IMR-90 (cell line): ENCODE measurements around the gene MSMO1. TPM values are rescaled to one million over a fixed set of nuclear protein-coding genes. Genes with fewer than 3 reads are reported as not detected.
A peak's percentile ranks its signal among the peaks of the same experiment; 100 is the strongest.

Source experiments
- ATAC-seq: fragments of 200-7000 bp; cut with Tn5 transposase; 2 replicates; pipeline ENCODE4 v1.9.1; 2020; ENCODE audit warnings: low read depth, mild to moderate bottlenecking, moderate library complexity
- BruUV-seq: library from RNA; stranded (reverse); fragments of 400-500 nt; replicated peaks from 2 replicates; lab custom pipeline; 2021; lab: Mats Ljungman, UMichigan
- CTCF ChIA-PET: fragments of 300-600 bp; formaldehyde crosslinking; extraction: SDS; loops from one replicate; lab custom pipeline; 2021; ENCODE audit warnings: antibody characterized with exemption; lab: Yijun Ruan, JAX
- POLR2A ChIA-PET: fragments of 300-600 bp; sonication (Branson Sonifier 250); formaldehyde crosslinking; loops from one replicate; lab custom pipeline; 2022; ENCODE audit warnings: antibody characterized with exemption; ENCODE audit not compliant: unreplicated experiment; lab: Charles Lee
- DNase-seq: peaks from one replicate; pipeline ENCODE4 v3.0.0; 2013
- H2AFZ ChIP-seq: replicated peaks from 2 replicates; pipeline ENCODE3; 2013; ENCODE audit warnings: low read length, mild to moderate bottlenecking; ENCODE audit not compliant: poor library complexity
- H2AK5ac ChIP-seq: 2 replicates; pipeline ENCODE4 v1.6.1; 2013; ENCODE audit warnings: low read depth, low read length, inconsistent platforms
- H2AK9ac ChIP-seq: replicated peaks from 2 replicates; pipeline ENCODE3; 2013; ENCODE audit warnings: mild to moderate bottlenecking, low read depth, low read length, moderate library complexity; ENCODE audit not compliant: poor library complexity
- H2BK120ac ChIP-seq: 2 replicates; pipeline ENCODE4 v1.6.1; 2013; ENCODE audit warnings: low read depth, low read length, inconsistent platforms
- H2BK15ac ChIP-seq: 3 replicates; pipeline ENCODE4 v1.6.1; 2013; ENCODE audit warnings: low read depth, low read length, inconsistent platforms
- H2BK20ac ChIP-seq: 2 replicates; pipeline ENCODE4 v1.6.1; 2013; ENCODE audit warnings: low read depth, mild to moderate bottlenecking, inconsistent platforms, low read length, moderate library complexity
- H2BK5ac ChIP-seq: 2 replicates; pipeline ENCODE4 v1.6.1; 2013; ENCODE audit warnings: mild to moderate bottlenecking, low read depth, low read length, inconsistent platforms; ENCODE audit not compliant: poor library complexity, severe bottlenecking
- H3K14ac ChIP-seq: replicated peaks from 2 replicates; pipeline ENCODE4 v1.6.1; 2013; ENCODE audit warnings: low read depth, low read length, inconsistent platforms
- H3K18ac ChIP-seq: 2 replicates; pipeline ENCODE4 v1.6.1; 2013; ENCODE audit warnings: low read depth, low read length, control low read depth
- H3K23ac ChIP-seq: 2 replicates; pipeline ENCODE4 v1.6.1; 2013; ENCODE audit warnings: low read depth, low read length, inconsistent platforms
- H3K27ac ChIP-seq: 2 replicates; pipeline ENCODE4 v1.5.1; 2013; ENCODE audit warnings: mild to moderate bottlenecking, control low read depth, low read length; ENCODE audit not compliant: insufficient read depth
- H3K27me3 ChIP-seq: 2 replicates; pipeline ENCODE4 v1.6.1; 2013; ENCODE audit warnings: low read length; ENCODE audit not compliant: control insufficient read depth, insufficient read depth
- H3K36me3 ChIP-seq: 2 replicates; pipeline ENCODE4 v1.6.1; 2013; ENCODE audit warnings: low read length, mixed read lengths; ENCODE audit not compliant: control insufficient read depth, insufficient read depth
- H3K4ac ChIP-seq: 2 replicates; pipeline ENCODE4 v1.6.1; 2013; ENCODE audit warnings: low read depth, low read length, inconsistent platforms
- H3K4me1 ChIP-seq: 2 replicates; pipeline ENCODE4 v1.6.1; 2013; ENCODE audit warnings: low read length, mixed read lengths; ENCODE audit not compliant: control insufficient read depth, insufficient read depth
- H3K4me2 ChIP-seq: 2 replicates; pipeline ENCODE4 v1.6.1; 2013; ENCODE audit warnings: low read depth, mild to moderate bottlenecking, control low read depth, low read length, moderate library complexity
- H3K4me3 ChIP-seq: 2 replicates; pipeline ENCODE4 v1.5.1; 2013; ENCODE audit warnings: low read depth, mild to moderate bottlenecking, control low read depth, low read length, moderate library complexity; ENCODE audit not compliant: insufficient read depth
- H3K56ac ChIP-seq: 2 replicates; pipeline ENCODE4 v1.6.1; 2013; ENCODE audit warnings: low read length, inconsistent platforms; ENCODE audit not compliant: insufficient read depth; ENCODE audit errors: extremely low read depth
- H3K79me1 ChIP-seq, 2 experiments: 2 replicates each; pipeline ENCODE4 v1.6.1; 2013; ENCODE audit warnings: low read length in 2 of 2, inconsistent platforms in 1 of 2, low read depth in 1 of 2
- H3K9ac ChIP-seq: 2 replicates; pipeline ENCODE4 v1.6.1; 2013; ENCODE audit warnings: low read depth, low read length, control low read depth
- H3K9me1 ChIP-seq: 2 replicates; pipeline ENCODE4 v1.6.1; 2013; ENCODE audit warnings: low read length, inconsistent platforms; ENCODE audit not compliant: insufficient read depth
- H3K9me3 ChIP-seq: 2 replicates; pipeline ENCODE4 v1.6.1; 2013; ENCODE audit warnings: low read length; ENCODE audit not compliant: control insufficient read depth, insufficient read depth
- H4K20me1 ChIP-seq: 2 replicates; pipeline ENCODE4 v1.6.1; 2013; ENCODE audit warnings: low read length, inconsistent platforms; ENCODE audit not compliant: insufficient read depth
- H4K5ac ChIP-seq: 2 replicates; pipeline ENCODE4 v1.6.1; 2013; ENCODE audit warnings: mild to moderate bottlenecking, low read depth, low read length, control low read depth
- H4K8ac ChIP-seq, 2 experiments: 2 replicates each; pipeline ENCODE4 v1.6.1; 2013; ENCODE audit warnings: low read depth in 2 of 2, low read length in 2 of 2, control low read depth in 1 of 2, inconsistent platforms in 1 of 2
- H4K91ac ChIP-seq: 2 replicates; pipeline ENCODE4 v1.6.1; 2013; ENCODE audit warnings: low read depth, low read length, inconsistent platforms; ENCODE audit not compliant: insufficient read depth
- BHLHE40 ChIP-seq: fragments of 150-350 bp; IDR thresholded peaks from 2 replicates; pipeline ENCODE4 v1.6.1; 2016; ENCODE audit warnings: mild to moderate bottlenecking, low read depth, low read length
- MAZ ChIP-seq: IDR thresholded peaks from 2 replicates; pipeline ENCODE4 v1.6.1; 2012; ENCODE audit warnings: low read depth, mild to moderate bottlenecking, low read length, improper control_type of control experiment, moderate library complexity, borderline replicate concordance
- RAD21 ChIP-seq: IDR thresholded peaks from 2 replicates; pipeline ENCODE4 v1.6.1; 2012; ENCODE audit warnings: low read length, improper control_type of control experiment
- WGBS, 2 experiments: methylation state at CpG; one replicate each; pipeline versions ENCODE4 v1.1.5 to v1.1.7; 2013; ENCODE audit warnings: missing lambda C conversion rate in 2 of 2; ENCODE audit not compliant: insufficient read length in 1 of 2; ENCODE audit errors: extremely low coverage in 2 of 2; 5-methylcytosine and 5-hydroxymethylcytosine counted together
- dilution Hi-C: fragments of 300-500 bp; cut with HindIII; formaldehyde crosslinking; loops from one replicate; pipeline ENCODE4 v1.14.3; 2018; ENCODE audit warnings: low sequenced_read_pairs; ENCODE audit not compliant: unreplicated experiment
- in situ Hi-C: fragments of 300-500 bp; cut with MboI; formaldehyde crosslinking; loops from 3 replicates; pipeline ENCODE4 v1.14.3; 2019; ENCODE audit warnings: low sequenced_read_pairs, inconsistent platforms, mixed read lengths
- intact Hi-C: fragments of 100-400 bp; cut with micrococcal nuclease; formaldehyde crosslinking; loops from 2 replicates; pipeline ENCODE4 v1.10.0; 2022
- polyA plus RNA-seq, 3 experiments: library from polyadenylated mRNA; depleted of rRNA; stranded (reverse); fragments of >200 nt; gene quantifications; 2 replicates each; pipeline ENCODE4 v1.2.3, GENCODE V29; 2012; ENCODE audit warnings: low replicate concordance in 1 of 3
- total RNA-seq: library from RNA; depleted of rRNA; stranded (reverse); fragments of >200 nt; gene quantifications from 2 replicates; pipeline ENCODE4 v1.2.3, GENCODE V29; 2012

The MSMO1 gene
- total and polyA plus RNA-seq, 2 of the 4 experiments (the other 2 are of a cell fraction): 40.1 to 42.1 TPM

DNA sequence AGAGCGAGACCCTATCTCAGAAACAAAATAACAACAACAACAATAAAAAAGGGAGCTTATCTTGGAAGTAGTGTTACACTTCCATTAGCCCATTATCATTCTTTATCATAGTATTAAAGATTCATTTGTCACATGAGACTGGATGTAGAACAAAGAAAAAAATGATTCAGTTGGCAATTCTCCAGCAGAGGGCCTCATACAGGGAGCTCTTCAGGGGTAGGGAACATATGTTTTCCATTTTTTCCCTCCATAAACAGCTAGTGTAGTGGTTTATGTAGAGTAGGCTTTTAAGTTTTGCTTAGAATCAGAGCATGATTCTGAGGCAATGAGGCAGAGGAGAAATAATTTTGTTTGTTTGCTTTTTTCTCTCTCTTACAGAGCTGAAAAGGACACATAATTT is 57.1 kb downstream of the MSMO1 start:
- no peaks in the 10 kb centered on the region for H4K20me1 ChIP-seq
- no peak overlapping the region for H4K5ac ChIP-seq
- H3K4me3 ChIP-seq: no peak overlapping the region
- H3K27me3 ChIP-seq: peaks cover 2% of the 10 kb centered on the region; the same call in 1 of the 2 replicates
- no peak overlapping the region for H4K91ac ChIP-seq
- no peak overlapping the region for H3K4me2 ChIP-seq
- no peak overlapping the region for H2AFZ ChIP-seq
- no peak overlapping the region for H3K27ac ChIP-seq
- no peak for ATAC-seq
- POLR2A ChIA-PET: no interaction called here
- no peaks in the 10 kb centered on the region for H3K36me3 ChIP-seq
- dilution Hi-C loops: no loop called here
- no CpG with 5 or more reads among the region's 1 CpG for WGBS, 2 experiments
- in situ Hi-C loops: no loop called here
- H3K4ac ChIP-seq: no peak overlapping the region
- H3K18ac ChIP-seq: no peak overlapping the region
- H3K9ac ChIP-seq: no peak overlapping the region
- H2BK120ac ChIP-seq: no peak overlapping the region
- H2AK5ac ChIP-seq: no peak overlapping the region
- no peaks in the 10 kb centered on the region for H3K9me1 ChIP-seq
- H3K14ac ChIP-seq: no peak overlapping the region
- H4K8ac ChIP-seq: no peak overlapping the region
- H2BK5ac ChIP-seq: no peak overlapping the region
- H2BK15ac ChIP-seq: no peak overlapping the region
- BruUV-seq: no TSS peak
- peak; percentile 11 for DNase-seq
- H3K79me1 ChIP-seq: no peaks in the 10 kb centered on the region
- CTCF ChIA-PET: interaction anchor here (1.3 kb wide), 1 partner anchor 18 kb away, joined by 3 read pairs; no protein-coding TSS in a partner anchor
- no peaks in the 10 kb centered on the region for H3K4me1 ChIP-seq
- no peak overlapping the region for H2AK9ac ChIP-seq
- no peaks in the 10 kb centered on the region for H3K9me3 ChIP-seq
- TF ChIP-seq MAZ: no peak
- TF ChIP-seq BHLHE40: no peak
- TF ChIP-seq RAD21: no peak
- H3K56ac ChIP-seq: no peak overlapping the region
- intact Hi-C loops: no loop called here
- H3K23ac ChIP-seq: no peak overlapping the region
- H2BK20ac ChIP-seq: no peak overlapping the region
